ENCODE results near the gene CELF2.
"Not testable (repeated sequence)": the region's sequence is repeated elsewhere in the genome, so short reads cannot be mapped to it uniquely, and the experiment has no call there.

CELF2 gene

GRCh38 chr10:11017570-11018431, at the start of gene CELF2:
TSS of gene CELF2 (plus strand) at chr10:11017872. CDS start at chr10:11018090, 218 bp downstream.
- DNase-seq: no peak

- no peak for DNase-seq
Observed at GRCh38 chr10:10968257-10968588, 49.4 kb upstream of the CELF2 start.

- DNase-seq: no peak
Observed at GRCh38 chr10:10973310-10973709, 44.4 kb upstream of the CELF2 start.

GRCh38 chr10:10975647-10976046, 42.0 kb upstream of the CELF2 start:
- no peak for DNase-seq

- DNase-seq: no peak
Observed at GRCh38 chr10:10976652-10977051, 41.0 kb upstream of the CELF2 start.

- DNase-seq: no peak
Observed at GRCh38 chr10:10977226-10977956, 40.3 kb upstream of the CELF2 start.

- no peak for DNase-seq
Observed at GRCh38 chr10:10977978-10978377, 39.7 kb upstream of the CELF2 start.

GRCh38 chr10:10985361-10985760, 32.3 kb upstream of the CELF2 start:
- no peak for DNase-seq

GRCh38 chr10:10986606-10987005, 31.1 kb upstream of the CELF2 start:
- no peak for DNase-seq

- DNase-seq: no peak
Observed at GRCh38 chr10:10987111-10987510, 30.6 kb upstream of the CELF2 start.

GRCh38 chr10:10989669-10990068, 28.0 kb upstream of the CELF2 start:
- DNase-seq: no peak

- no peak for DNase-seq
Observed at GRCh38 chr10:10991144-10991543, 26.5 kb upstream of the CELF2 start.

GRCh38 chr10:10992072-10992471, 25.6 kb upstream of the CELF2 start:
- DNase-seq: no peak

GRCh38 chr10:10992961-10993714, 24.5 kb upstream of the CELF2 start:
- DNase-seq: no peak

- no peak for DNase-seq
Observed at GRCh38 chr10:10993785-10994184, 23.9 kb upstream of the CELF2 start.

- no peak for DNase-seq
Observed at GRCh38 chr10:10994360-10994759, 23.3 kb upstream of the CELF2 start.

- DNase-seq: no peak
Observed at GRCh38 chr10:10995120-10995519, 22.6 kb upstream of the CELF2 start.

GRCh38 chr10:10996966-10997620, 20.6 kb upstream of the CELF2 start:
- DNase-seq: no peak

- not testable (repeated sequence) for DNase-seq
Observed at GRCh38 chr10:10999501-10999900, 18.2 kb upstream of the CELF2 start.

GRCh38 chr10:11002485-11002884, 15.2 kb upstream of the CELF2 start:
- no peak for DNase-seq

- DNase-seq: no peak
Observed at GRCh38 chr10:11002916-11003315, 14.8 kb upstream of the CELF2 start.

GRCh38 chr10:11003679-11004078, 14.0 kb upstream of the CELF2 start:
- DNase-seq: no peak

Measured in NCI-H1694 (cell line).